Breast epithelium (tissue), 3 donors: Measurements from ENCODE around the gene IL1RAPL2.

Experiments
- POLR2A ChIP-seq: fragments of 450-650 bp; IDR thresholded peaks from one replicate; pipeline ENCODE4 v1.6.1; 2016; ENCODE audit warnings: antibody characterized with exemption, mild to moderate bottlenecking, moderate library complexity
- POLR2AphosphoS5 ChIP-seq, 3 donors: sonication (generic); formaldehyde crosslinking; IDR thresholded peaks; one replicate each; pipeline ENCODE4 v1.6.1; 2017; ENCODE audit warnings: antibody characterized with exemption in 3 of 3
- TF ChIP-seq, protein P1 (sequence below), 3 donors: fragments of 450-650 bp; IDR thresholded peaks; one replicate each; pipeline ENCODE4 v1.5.1; 2016 to 2017; ENCODE audit warnings: antibody characterized with exemption in 3 of 3, mild to moderate bottlenecking in 3 of 3, moderate library complexity in 3 of 3

DNA sequence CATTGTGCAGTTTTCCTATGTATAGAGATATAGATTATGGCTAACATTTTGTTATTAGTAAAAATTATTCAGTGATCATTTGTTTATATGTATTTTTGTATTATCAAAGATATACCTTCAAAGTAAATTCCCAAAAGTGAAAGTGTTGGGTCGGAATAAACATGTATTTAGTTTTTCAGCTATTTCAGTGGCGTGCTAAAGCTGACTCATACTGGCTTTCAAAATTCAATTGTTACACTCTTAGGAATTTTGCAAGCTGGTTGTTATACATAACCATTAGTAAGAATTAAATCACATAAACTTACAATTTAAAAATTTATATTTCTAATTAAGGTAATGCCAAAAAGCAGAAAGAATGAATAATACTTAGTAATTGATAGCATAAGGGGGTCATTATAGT is 968.0 kb downstream of the IL1RAPL2 start:
- TF ChIP-seq POLR2A: no peak
- TF ChIP-seq, protein P1, sequence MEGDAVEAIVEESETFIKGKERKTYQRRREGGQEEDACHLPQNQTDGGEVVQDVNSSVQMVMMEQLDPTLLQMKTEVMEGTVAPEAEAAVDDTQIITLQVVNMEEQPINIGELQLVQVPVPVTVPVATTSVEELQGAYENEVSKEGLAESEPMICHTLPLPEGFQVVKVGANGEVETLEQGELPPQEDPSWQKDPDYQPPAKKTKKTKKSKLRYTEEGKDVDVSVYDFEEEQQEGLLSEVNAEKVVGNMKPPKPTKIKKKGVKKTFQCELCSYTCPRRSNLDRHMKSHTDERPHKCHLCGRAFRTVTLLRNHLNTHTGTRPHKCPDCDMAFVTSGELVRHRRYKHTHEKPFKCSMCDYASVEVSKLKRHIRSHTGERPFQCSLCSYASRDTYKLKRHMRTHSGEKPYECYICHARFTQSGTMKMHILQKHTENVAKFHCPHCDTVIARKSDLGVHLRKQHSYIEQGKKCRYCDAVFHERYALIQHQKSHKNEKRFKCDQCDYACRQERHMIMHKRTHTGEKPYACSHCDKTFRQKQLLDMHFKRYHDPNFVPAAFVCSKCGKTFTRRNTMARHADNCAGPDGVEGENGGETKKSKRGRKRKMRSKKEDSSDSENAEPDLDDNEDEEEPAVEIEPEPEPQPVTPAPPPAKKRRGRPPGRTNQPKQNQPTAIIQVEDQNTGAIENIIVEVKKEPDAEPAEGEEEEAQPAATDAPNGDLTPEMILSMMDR (IDR thresholded peaks at IDR 0.05): no peak
- no peak for TF ChIP-seq POLR2AphosphoS5 (IDR thresholded peaks at IDR 0.05)
